ENCODE results near the gene KLHDC3. TPM values are rescaled to one million over a fixed set of nuclear protein-coding genes. Genes with fewer than 3 reads are reported as not detected.

The KLHDC3 gene
- total and polyA plus RNA-seq, 2 of the 13 experiments (the other 11 are each of a cell fraction or from before 2014, with no cell fraction given): 78.3 to 91.5 TPM

DNA sequence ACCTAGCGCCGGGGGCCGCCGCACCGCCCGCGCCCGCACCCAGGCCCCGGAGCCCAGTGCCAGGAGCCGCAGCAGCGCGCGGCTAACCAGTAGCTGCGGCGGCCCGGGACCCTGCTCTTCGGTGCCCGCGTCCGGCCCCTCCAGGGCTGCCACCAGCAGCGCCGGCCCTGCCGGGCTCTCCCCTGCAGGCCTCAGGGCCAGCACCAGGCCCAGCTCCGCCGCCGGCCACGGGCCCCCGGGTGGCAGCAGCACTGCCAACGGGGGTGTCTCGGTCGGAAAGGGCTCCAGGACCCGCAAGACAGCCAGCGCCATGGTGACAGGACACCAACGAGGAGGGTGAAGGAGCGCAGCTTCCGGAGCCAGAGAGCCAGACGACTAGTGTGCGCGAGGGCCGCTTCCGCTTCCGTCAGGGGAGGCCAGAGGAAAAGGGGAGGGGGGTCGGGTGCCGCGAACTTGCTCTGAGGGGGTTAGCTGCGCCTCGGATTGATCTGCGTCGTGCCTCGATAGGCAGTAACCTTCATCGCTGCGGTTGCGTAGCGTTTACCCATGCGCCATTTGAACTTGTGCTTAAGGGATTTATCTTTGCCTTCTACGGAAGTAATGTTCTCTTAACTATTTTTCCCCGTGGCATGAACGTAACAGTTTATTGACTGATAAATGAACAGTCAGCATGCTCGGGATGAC is 35.1 kb upstream of the KLHDC3 start, which contains the start of gene PEX6 (continued):
- TF ChIP-seq, protein P1, sequence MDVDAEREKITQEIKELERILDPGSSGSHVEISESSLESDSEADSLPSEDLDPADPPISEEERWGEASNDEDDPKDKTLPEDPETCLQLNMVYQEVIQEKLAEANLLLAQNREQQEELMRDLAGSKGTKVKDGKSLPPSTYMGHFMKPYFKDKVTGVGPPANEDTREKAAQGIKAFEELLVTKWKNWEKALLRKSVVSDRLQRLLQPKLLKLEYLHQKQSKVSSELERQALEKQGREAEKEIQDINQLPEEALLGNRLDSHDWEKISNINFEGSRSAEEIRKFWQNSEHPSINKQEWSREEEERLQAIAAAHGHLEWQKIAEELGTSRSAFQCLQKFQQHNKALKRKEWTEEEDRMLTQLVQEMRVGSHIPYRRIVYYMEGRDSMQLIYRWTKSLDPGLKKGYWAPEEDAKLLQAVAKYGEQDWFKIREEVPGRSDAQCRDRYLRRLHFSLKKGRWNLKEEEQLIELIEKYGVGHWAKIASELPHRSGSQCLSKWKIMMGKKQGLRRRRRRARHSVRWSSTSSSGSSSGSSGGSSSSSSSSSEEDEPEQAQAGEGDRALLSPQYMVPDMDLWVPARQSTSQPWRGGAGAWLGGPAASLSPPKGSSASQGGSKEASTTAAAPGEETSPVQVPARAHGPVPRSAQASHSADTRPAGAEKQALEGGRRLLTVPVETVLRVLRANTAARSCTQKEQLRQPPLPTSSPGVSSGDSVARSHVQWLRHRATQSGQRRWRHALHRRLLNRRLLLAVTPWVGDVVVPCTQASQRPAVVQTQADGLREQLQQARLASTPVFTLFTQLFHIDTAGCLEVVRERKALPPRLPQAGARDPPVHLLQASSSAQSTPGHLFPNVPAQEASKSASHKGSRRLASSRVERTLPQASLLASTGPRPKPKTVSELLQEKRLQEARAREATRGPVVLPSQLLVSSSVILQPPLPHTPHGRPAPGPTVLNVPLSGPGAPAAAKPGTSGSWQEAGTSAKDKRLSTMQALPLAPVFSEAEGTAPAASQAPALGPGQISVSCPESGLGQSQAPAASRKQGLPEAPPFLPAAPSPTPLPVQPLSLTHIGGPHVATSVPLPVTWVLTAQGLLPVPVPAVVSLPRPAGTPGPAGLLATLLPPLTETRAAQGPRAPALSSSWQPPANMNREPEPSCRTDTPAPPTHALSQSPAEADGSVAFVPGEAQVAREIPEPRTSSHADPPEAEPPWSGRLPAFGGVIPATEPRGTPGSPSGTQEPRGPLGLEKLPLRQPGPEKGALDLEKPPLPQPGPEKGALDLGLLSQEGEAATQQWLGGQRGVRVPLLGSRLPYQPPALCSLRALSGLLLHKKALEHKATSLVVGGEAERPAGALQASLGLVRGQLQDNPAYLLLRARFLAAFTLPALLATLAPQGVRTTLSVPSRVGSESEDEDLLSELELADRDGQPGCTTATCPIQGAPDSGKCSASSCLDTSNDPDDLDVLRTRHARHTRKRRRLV (CRISPR knock-in tag; IDR thresholded peaks at IDR 0.05): no peak
- TF ChIP-seq U2AF1 (optimal IDR thresholded peaks at IDR 0.05; ENCODE audit: low read depth, low read length) (no peak), PRMT3 (CRISPR knock-in tag; IDR thresholded peaks at IDR 0.05; ENCODE audit: borderline replicate concordance, low read depth) (no peak), ZNF138 (CRISPR knock-in tag; IDR thresholded peaks at IDR 0.05; ENCODE audit: low read depth) (peak; percentile 38; the same call in 1 of the 2 replicates), MAFG (CRISPR knock-in tag; IDR thresholded peaks at IDR 0.05) (no peak), SAFB2 (CRISPR knock-in tag; IDR thresholded peaks at IDR 0.05; ENCODE audit: borderline replicate concordance, low read depth) (peak; percentile 35; the same call in 1 of the 2 replicates), MED1 (CRISPR knock-in tag; IDR thresholded peaks at IDR 0.05) (peak; percentile 59; the same call in 1 of the 2 replicates), ZNF431 (CRISPR knock-in tag; IDR thresholded peaks at IDR 0.05; ENCODE audit: borderline replicate concordance, low read depth) (no peak), ZBTB33 (CRISPR knock-in tag; IDR thresholded peaks at IDR 0.05) (peak; percentile 5; the same call in 1 of the 2 replicates), ZNF749 (CRISPR knock-in tag; IDR thresholded peaks at IDR 0.05; ENCODE audit: borderline replicate concordance) (peak; percentile 95; the same call in 1 of the 2 replicates)
- TF ChIP-seq, protein P2, sequence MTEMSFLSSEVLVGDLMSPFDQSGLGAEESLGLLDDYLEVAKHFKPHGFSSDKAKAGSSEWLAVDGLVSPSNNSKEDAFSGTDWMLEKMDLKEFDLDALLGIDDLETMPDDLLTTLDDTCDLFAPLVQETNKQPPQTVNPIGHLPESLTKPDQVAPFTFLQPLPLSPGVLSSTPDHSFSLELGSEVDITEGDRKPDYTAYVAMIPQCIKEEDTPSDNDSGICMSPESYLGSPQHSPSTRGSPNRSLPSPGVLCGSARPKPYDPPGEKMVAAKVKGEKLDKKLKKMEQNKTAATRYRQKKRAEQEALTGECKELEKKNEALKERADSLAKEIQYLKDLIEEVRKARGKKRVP (CRISPR knock-in tag; IDR thresholded peaks at IDR 0.05): peak in 1 of 2 experiments; percentile 58; a peak in 1 of 4 replicates
- TF ChIP-seq, protein P3, sequence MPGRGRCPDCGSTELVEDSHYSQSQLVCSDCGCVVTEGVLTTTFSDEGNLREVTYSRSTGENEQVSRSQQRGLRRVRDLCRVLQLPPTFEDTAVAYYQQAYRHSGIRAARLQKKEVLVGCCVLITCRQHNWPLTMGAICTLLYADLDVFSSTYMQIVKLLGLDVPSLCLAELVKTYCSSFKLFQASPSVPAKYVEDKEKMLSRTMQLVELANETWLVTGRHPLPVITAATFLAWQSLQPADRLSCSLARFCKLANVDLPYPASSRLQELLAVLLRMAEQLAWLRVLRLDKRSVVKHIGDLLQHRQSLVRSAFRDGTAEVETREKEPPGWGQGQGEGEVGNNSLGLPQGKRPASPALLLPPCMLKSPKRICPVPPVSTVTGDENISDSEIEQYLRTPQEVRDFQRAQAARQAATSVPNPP (CRISPR knock-in tag; IDR thresholded peaks at IDR 0.05): peak; percentile 43; the same call in 1 of the 2 replicates
- TF ChIP-seq, protein P4, sequence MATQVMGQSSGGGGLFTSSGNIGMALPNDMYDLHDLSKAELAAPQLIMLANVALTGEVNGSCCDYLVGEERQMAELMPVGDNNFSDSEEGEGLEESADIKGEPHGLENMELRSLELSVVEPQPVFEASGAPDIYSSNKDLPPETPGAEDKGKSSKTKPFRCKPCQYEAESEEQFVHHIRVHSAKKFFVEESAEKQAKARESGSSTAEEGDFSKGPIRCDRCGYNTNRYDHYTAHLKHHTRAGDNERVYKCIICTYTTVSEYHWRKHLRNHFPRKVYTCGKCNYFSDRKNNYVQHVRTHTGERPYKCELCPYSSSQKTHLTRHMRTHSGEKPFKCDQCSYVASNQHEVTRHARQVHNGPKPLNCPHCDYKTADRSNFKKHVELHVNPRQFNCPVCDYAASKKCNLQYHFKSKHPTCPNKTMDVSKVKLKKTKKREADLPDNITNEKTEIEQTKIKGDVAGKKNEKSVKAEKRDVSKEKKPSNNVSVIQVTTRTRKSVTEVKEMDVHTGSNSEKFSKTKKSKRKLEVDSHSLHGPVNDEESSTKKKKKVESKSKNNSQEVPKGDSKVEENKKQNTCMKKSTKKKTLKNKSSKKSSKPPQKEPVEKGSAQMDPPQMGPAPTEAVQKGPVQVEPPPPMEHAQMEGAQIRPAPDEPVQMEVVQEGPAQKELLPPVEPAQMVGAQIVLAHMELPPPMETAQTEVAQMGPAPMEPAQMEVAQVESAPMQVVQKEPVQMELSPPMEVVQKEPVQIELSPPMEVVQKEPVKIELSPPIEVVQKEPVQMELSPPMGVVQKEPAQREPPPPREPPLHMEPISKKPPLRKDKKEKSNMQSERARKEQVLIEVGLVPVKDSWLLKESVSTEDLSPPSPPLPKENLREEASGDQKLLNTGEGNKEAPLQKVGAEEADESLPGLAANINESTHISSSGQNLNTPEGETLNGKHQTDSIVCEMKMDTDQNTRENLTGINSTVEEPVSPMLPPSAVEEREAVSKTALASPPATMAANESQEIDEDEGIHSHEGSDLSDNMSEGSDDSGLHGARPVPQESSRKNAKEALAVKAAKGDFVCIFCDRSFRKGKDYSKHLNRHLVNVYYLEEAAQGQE (IDR thresholded peaks at IDR 0.05; ENCODE audit: borderline replicate concordance in 1 of 2, low read depth in 1 of 2, low read length in 2 of 2): 0 out of 4 replicates have a peak, but pooled peaks of 1 of the 2 experiments have one; percentile 47
